GM18909 (cell line): Measurements from ENCODE around the gene OR6S1.
"Not testable (repeated sequence)": the region's sequence is repeated elsewhere in the genome, so short reads cannot be mapped to it uniquely, and the experiment has no call there.

ENCODE experiments used
- ATAC-seq: cut with Tn5 transposase; IDR thresholded peaks from one replicate; pipeline ENCODE4 v1.9.1; 2021; ENCODE audit warnings: mild to moderate bottlenecking; ENCODE audit not compliant: unreplicated experiment, poor library complexity

The OR6S1 gene

GRCh38 chr14:20613094-20614037 is 28.1 kb downstream of the OR6S1 start:
- ATAC-seq = peak; percentile 67

DNA sequence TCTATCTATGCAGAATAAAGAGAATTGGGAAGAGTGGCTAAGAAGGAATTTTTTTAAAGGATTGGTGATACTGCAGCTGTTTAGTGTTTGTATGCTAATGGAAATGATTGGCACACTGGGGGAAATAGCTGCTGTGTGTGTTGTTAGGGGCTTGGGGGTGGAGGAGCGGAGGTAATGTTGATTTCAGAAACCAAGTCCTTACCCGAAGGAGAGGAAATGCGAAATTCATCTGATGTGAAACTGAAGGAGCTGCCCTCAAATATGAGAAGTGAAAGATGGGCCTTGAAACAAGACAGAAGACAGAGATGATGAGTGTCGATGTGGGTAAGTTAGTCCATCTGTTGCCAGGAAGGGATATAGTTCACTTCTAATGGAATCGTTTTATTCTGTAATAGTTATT is 29.1 kb downstream of the OR6S1 start:
- ATAC-seq = no peak

GRCh38 chr14:20611277-20611676 is 30.2 kb downstream of the OR6S1 start:
- no peak for ATAC-seq

GRCh38 chr14:20610002-20610765 is 31.3 kb downstream of the OR6S1 start:
- peak; percentile 22 for ATAC-seq

GRCh38 chr14:20609215-20610001 is 32.1 kb downstream of the OR6S1 start:
- peak; percentile 23 for ATAC-seq

DNA sequence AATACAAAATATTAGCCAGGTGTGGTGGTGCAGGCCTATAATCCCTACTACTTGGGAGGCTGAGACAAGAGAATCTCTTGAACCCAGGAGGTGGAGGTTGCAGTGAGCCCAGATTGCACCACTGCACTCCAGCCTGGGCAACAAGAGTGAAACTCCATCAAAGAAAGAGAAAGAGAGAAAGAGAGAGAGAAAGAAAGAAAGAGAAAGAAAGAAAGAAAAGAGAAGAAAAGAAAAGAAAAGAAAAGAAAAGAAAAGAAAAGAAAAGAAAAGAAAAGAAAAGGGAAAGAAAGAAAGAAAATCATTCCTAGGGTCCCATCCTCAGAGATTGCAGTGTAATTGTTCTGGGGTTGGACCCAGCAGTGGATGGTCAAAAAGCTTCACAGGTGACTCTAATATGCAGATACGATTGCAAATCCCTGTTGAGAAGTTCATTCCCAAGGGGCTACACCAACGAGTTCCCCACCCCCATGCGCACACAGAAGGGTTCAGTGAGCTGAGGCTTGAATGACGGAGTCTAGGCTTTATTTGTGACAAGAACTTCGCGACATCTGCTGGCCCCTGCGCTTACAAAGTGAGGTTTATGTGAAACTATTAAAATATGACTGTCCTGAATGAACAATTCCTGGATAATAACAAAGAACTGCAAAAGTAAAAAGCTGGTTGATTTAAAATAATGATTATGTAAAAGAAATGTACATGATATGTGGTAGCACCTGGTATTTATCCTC is 32.9 kb downstream of the OR6S1 start:
- no peak for ATAC-seq

DNA sequence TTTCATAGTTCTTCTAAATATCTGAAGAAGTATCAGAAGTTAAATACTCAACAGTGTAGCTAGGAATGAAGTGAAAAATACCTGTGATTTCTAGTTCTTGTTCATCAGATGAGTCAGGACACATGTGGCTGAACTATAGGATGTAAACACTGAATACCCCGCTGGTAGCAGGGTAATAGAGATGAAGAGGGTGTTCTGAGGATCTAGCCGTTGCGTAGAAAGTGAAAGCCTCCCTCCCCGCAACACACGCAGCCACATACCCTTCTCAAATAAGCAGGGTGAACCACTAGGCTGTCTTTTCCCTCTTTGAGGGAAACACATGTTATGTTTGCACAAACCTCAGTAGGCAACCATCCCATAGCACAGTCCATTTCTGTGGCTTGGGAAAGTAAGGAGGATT is 33.9 kb downstream of the OR6S1 start:
- no peak for ATAC-seq

- no peak for ATAC-seq
Measured at GRCh38 chr14:20606902-20607242, 34.6 kb downstream of the OR6S1 start.

GRCh38 chr14:20606190-20606901 is 35.1 kb downstream of the OR6S1 start:
- no peak for ATAC-seq

DNA sequence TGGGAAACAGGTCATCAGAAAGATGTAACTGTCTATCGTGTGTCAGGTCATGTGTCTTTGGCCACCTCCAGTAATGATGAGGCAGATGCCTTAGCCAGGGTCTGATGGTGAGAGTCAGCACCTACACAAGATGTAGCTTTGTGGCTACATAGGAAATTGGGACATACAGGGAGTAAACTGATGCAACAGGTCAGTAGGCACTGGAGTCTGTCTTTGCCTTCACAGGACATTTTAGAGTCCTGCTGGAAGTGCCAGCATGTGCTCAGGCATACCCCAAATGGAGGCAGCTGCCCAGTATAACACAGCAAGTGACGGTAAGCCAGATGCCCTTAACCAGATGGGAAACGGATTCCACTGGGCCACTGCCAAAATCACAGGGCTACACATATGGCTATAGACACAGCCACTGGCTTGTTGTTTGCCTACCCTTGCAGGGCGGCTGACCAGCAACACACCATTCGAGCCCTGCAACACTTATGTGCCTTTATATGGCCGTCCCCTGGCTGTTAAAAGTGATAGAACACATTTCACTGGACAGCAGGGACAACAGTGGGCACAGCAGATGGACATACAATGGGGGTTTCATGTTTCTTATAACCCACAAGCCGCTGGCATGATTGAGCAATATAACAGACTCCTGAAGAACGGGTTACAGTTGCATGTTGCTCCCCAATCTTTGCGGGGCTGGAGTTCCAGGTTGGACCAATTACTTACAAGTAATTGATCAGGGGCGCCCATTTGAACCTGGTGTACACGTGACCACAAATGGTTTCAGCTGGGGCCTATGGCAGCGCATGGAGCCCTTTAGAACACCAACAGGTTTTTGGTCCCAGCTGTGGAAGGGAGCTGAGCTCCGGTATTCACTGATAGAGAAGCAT is 37.4 kb downstream of the OR6S1 start:
- ATAC-seq = no peak

- ATAC-seq = no peak
Measured at GRCh38 chr14:20602583-20602982, 38.9 kb downstream of the OR6S1 start.

DNA sequence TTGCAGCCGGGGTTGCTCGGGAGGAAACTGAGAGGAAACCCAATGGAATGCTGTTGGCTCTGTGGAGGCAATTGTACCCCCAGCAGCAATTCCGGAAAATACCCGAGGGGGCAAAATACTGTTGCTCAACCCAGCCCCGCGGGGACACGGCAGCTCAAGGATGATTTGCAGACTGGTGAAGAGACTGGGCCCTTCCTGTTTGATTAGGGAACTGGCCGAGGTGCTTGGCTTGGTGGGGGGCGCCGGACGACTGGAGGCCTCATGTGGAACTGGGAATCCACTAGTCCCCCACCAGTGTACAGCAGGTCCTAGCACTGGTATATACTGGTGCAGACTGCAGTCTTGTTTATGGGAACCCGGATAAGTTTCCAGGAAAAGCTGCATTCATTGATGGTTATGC is 40.0 kb downstream of the OR6S1 start:
- no peak for ATAC-seq

DNA sequence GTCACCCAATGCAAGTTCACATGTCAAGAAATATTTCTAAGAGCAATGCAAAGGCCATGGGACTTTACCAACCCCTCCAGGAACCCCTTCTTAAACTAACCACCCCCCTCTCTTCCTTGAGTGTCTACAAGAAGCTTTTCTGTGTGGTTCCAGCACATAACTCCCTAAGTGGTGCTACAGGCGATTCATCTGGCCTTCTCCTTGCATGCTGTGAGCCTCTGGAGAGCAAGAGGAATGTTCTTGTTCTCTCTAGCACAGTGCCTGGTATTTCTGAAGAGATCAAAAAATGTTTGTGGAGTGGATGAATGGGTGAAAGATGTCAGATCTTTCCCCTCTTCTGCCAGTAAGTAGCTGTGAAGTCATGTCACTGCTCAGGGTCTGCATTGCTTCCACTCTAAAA is 44.4 kb downstream of the OR6S1 start:
- ATAC-seq = no peak

- ATAC-seq = not testable (repeated sequence)
Measured at GRCh38 chr14:20595726-20596125, 45.8 kb downstream of the OR6S1 start.

GRCh38 chr14:20592574-20592973 is 48.9 kb downstream of the OR6S1 start:
- no peak for ATAC-seq

DNA sequence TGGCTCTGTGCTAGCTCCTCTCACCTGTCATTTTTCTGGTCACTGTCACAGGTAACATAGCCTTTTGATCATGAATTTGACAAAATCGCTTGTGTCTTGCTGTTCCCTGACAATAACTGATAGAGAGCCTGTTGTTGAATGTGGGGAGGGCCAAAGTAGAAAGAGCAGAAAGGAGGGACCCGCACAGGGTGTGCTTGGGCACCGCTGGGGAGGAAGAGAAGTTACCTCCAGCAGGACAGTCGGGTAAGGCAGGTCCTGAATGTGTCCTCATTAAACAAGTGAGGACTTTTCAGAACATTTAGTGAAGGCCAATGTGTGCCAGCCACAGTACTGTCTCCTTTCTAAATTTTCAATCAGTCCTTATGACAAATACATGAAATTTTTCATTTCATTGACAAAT is 50.3 kb downstream of the OR6S1 start, which contains the start of gene RNASE12:
Gene RNASE12 (minus strand): TSS at position 142 of the 400 bp plus-strand sequence. CDS start 653 bp downstream, outside the sequence.
- no peak for ATAC-seq
